ENCODE data around the gene TAX1BP1.
A peak's percentile ranks its signal among the peaks of the same experiment; 100 is the strongest.

The TAX1BP1 gene

GRCh38 chr7:27739909-27740448 lies at the start of gene TAX1BP1:
Gene TAX1BP1, plus strand, starts transcription at chr7:27740162. Its CDS starts 8,363 bp downstream, at chr7:27748525.
- peak; percentile 94 for DNase-seq (ENCODE audit: low read depth)

GRCh38 chr7:27690649-27691048 lies 49.3 kb upstream of the TAX1BP1 start:
- DNase-seq (ENCODE audit: low read depth): no peak

- no peak for DNase-seq (ENCODE audit: low read depth)
These were observed 46.2 kb upstream of the TAX1BP1 start for GRCh38 chr7:27693794-27694193.

GRCh38 chr7:27695096-27695495 lies 44.9 kb upstream of the TAX1BP1 start:
- no peak for DNase-seq (ENCODE audit: low read depth)

- no peak for DNase-seq (ENCODE audit: low read depth)
These were observed 42.0 kb upstream of the TAX1BP1 start for GRCh38 chr7:27697861-27698430.

GRCh38 chr7:27699751-27700150 lies 40.2 kb upstream of the TAX1BP1 start:
- DNase-seq (ENCODE audit: low read depth): no peak

GRCh38 chr7:27700501-27700900 lies 39.5 kb upstream of the TAX1BP1 start:
- DNase-seq (ENCODE audit: low read depth): no peak

GRCh38 chr7:27703181-27703580 lies 36.8 kb upstream of the TAX1BP1 start:
- DNase-seq (ENCODE audit: low read depth): no peak

GRCh38 chr7:27704422-27705199 lies 35.4 kb upstream of the TAX1BP1 start:
- no peak for DNase-seq (ENCODE audit: low read depth)

GRCh38 chr7:27705200-27705594 lies 34.8 kb upstream of the TAX1BP1 start:
- no peak for DNase-seq (ENCODE audit: low read depth)

GRCh38 chr7:27708485-27708884 lies 31.5 kb upstream of the TAX1BP1 start:
- DNase-seq (ENCODE audit: low read depth): no peak

GRCh38 chr7:27709137-27710075 lies 30.6 kb upstream of the TAX1BP1 start:
- no peak for DNase-seq (ENCODE audit: low read depth)

GRCh38 chr7:27712217-27712616 lies 27.7 kb upstream of the TAX1BP1 start:
- DNase-seq (ENCODE audit: low read depth): no peak

- DNase-seq (ENCODE audit: low read depth): no peak
These were observed 25.0 kb upstream of the TAX1BP1 start for GRCh38 chr7:27714831-27715444.

GRCh38 chr7:27723085-27723484 lies 16.9 kb upstream of the TAX1BP1 start:
- DNase-seq (ENCODE audit: low read depth): no peak

GRCh38 chr7:27727058-27727457 lies 12.9 kb upstream of the TAX1BP1 start:
- no peak for DNase-seq (ENCODE audit: low read depth)

- no peak for DNase-seq (ENCODE audit: low read depth)
These were observed 9.8 kb upstream of the TAX1BP1 start for GRCh38 chr7:27730112-27730511.

- DNase-seq (ENCODE audit: low read depth): no peak
These were observed 5.4 kb upstream of the TAX1BP1 start for GRCh38 chr7:27734583-27734982.

GRCh38 chr7:27735165-27735564 lies 4.8 kb upstream of the TAX1BP1 start:
- DNase-seq (ENCODE audit: low read depth): no peak

- DNase-seq (ENCODE audit: low read depth): no peak
These were observed 4.1 kb upstream of the TAX1BP1 start for GRCh38 chr7:27735831-27736230.

- DNase-seq (ENCODE audit: low read depth): no peak
These were observed 2.8 kb upstream of the TAX1BP1 start for GRCh38 chr7:27737178-27737577.

- DNase-seq (ENCODE audit: low read depth): no peak
These were observed 2.3 kb upstream of the TAX1BP1 start for GRCh38 chr7:27737616-27738015.
